ENCODE measurements around the gene C1orf174. TPM values are rescaled to one million over a fixed set of nuclear protein-coding genes. Genes with fewer than 3 reads are reported as not detected.
A peak's percentile ranks its signal among the peaks of the same experiment; 100 is the strongest.

The C1orf174 gene
- 10 to 100 TPM; 28.5 TPM for total RNA-seq

DNA sequence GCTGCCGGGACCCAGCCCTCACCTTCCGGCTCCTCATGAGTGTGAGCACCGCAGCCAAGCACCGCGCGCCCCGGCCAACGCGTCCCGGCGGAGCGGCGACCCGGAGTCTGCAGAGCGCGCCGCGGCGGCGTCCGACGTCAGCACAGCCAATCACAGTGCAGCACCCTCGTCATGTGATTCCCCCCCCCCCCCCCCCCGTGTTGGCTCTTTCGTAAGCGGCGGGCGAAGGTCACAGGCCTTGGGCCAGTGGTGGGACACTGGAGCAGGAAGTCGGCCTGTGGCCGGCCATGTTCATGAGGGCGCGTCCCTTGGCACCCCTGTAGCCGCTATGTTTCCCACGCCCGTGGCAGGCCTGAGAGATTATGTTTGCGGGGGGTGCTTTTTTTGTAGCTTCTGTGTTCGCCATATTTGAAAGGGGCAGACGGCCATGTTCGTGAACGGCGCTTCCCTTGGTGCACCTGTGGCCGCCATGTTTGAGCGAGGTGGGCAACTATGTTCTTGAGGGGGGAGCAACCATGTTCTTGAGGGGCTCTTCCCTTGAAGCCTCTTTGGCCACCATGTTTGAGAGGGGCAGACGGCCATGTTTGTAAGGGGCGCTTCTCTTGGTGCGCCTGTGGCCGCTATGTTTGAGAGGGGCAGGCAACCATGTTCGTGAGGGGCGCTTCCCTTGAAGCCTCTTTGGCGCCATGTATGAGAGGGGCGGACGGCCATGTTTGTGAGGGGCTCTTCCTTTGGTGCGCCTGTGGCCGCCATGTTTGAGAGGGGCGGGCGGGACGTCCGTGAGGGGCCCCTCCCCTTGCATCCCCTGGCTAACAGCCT is at the start of gene C1orf174:
Gene C1orf174 (minus strand): TSS at position 123 of the 819 bp plus-strand sequence. CDS start 86 bp downstream, at position 37.
- peaks cover 24% of the 10 kb centered on the region for H3K36me3 Mint-ChIP-seq (ENCODE audit: low read depth)
- H3K9me3 Mint-ChIP-seq (ENCODE audit: insufficient read depth): no peaks in the 10 kb centered on the region
- peak within 1 kb of the TSS; percentile 96 for H3K4me3 Mint-ChIP-seq
- ChIA-PET POLR2A (interaction anchor here (0.7 to 2.4 kb wide), 3 partner anchors 10 to 62 kb away, joined by 4 to 12 read pairs (median 6); partner anchors contain the start of genes CEP104 and DFFB), CTCF (interaction anchor here (0.9 to 7.1 kb wide), 2 partner anchors 39 to 43 kb away, joined by 3 to 37 read pairs; partner anchors contain the start of genes CEP104 and DFFB)
- H3K4me1 Mint-ChIP-seq (ENCODE audit: low read depth): peaks cover 66% of the 10 kb centered on the region
- no peaks in the 10 kb centered on the region for H3K27me3 Mint-ChIP-seq (ENCODE audit: low read depth)
- peak within 1 kb of the TSS; percentile 99 for H3K27ac Mint-ChIP-seq
- DNase-seq (peak; percentile 96), ATAC-seq (peak; percentile 87)

GRCh38 chr1:3948344-3948743 is 48.3 kb upstream of the C1orf174 start:
- H3K27me3 Mint-ChIP-seq (ENCODE audit: low read depth): no peaks in the 10 kb centered on the region
- ChIA-PET CTCF (no interaction called here), POLR2A (no interaction called here)
- no peak overlapping the region for H3K27ac Mint-ChIP-seq
- no peak overlapping the region for H3K4me3 Mint-ChIP-seq
- DNase-seq: no peak
- H3K4me1 Mint-ChIP-seq (ENCODE audit: low read depth): no peaks in the 10 kb centered on the region
- H3K9me3 Mint-ChIP-seq (ENCODE audit: insufficient read depth): no peaks in the 10 kb centered on the region
- no peaks in the 10 kb centered on the region for H3K36me3 Mint-ChIP-seq (ENCODE audit: low read depth)
- ATAC-seq: no peak

GRCh38 chr1:3945916-3946840 is 46.1 kb upstream of the C1orf174 start:
- H3K27ac Mint-ChIP-seq: no peak overlapping the region
- no peaks in the 10 kb centered on the region for H3K27me3 Mint-ChIP-seq (ENCODE audit: low read depth)
- no peaks in the 10 kb centered on the region for H3K36me3 Mint-ChIP-seq (ENCODE audit: low read depth)

GRCh38 chr1:3945222-3945621 is 45.1 kb upstream of the C1orf174 start:
- Mint-ChIP-seq H3K27ac (no peak overlapping the region), H3K4me3 (no peak overlapping the region), H3K27me3 (ENCODE audit: low read depth) (no peaks in the 10 kb centered on the region), H3K4me1 (ENCODE audit: low read depth) (no peaks in the 10 kb centered on the region), H3K36me3 (ENCODE audit: low read depth) (no peaks in the 10 kb centered on the region), H3K9me3 (ENCODE audit: insufficient read depth) (no peaks in the 10 kb centered on the region)
- POLR2A ChIA-PET: no interaction called here
- DNase-seq (no peak), ATAC-seq (no peak)
- CTCF ChIA-PET: no interaction called here

More at GRCh38 chr1:3945916-3946840, 46.1 kb upstream of the C1orf174 start:
- ChIA-PET POLR2A (no interaction called here), CTCF (no interaction called here)
- no peaks in the 10 kb centered on the region for H3K9me3 Mint-ChIP-seq (ENCODE audit: insufficient read depth)
- no peak overlapping the region for H3K4me3 Mint-ChIP-seq
- DNase-seq: no peak
- H3K4me1 Mint-ChIP-seq (ENCODE audit: low read depth): no peaks in the 10 kb centered on the region
- no peak for ATAC-seq

DNA sequence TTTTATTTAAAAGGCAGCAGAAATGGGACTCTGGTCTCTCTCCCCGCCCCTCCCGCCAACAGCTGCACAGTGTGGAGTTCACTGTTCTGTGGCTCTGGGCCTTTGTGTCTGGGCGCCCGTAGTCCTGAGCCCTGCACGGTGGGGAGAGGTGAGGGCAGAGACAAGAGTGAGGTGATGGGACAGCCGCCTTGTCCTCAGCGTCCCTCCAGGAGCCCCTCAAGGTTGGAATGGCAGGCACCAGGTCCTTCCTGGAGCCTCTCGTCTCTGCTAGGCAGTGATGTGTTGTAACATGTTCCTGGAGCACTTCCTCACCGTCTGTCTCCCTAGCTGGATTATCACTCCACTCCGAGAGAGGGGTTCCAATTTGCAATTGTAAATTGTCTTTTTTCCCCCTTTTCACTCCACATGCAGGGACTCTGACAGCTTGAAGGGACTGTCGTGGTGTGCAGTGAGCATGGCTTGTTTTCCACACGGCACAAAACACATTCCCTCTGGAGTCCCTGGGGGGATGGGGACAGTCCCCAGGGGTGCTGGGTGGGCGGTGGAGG is 44.6 kb upstream of the C1orf174 start:
- no peak for DNase-seq
- POLR2A ChIA-PET: no interaction called here
- H3K36me3 Mint-ChIP-seq (ENCODE audit: low read depth): no peaks in the 10 kb centered on the region
- no peaks in the 10 kb centered on the region for H3K4me1 Mint-ChIP-seq (ENCODE audit: low read depth)
- CTCF ChIA-PET: no interaction called here
- no peak overlapping the region for H3K4me3 Mint-ChIP-seq
- H3K9me3 Mint-ChIP-seq (ENCODE audit: insufficient read depth): no peaks in the 10 kb centered on the region
- no peak for ATAC-seq
- no peak overlapping the region for H3K27ac Mint-ChIP-seq
- H3K27me3 Mint-ChIP-seq (ENCODE audit: low read depth): no peaks in the 10 kb centered on the region

GRCh38 chr1:3943806-3944577 is 43.9 kb upstream of the C1orf174 start:
- ATAC-seq (no peak), DNase-seq (no peak)
- ChIA-PET CTCF (no interaction called here), POLR2A (no interaction called here)
- Mint-ChIP-seq H3K4me3 (no peak overlapping the region), H3K4me1 (ENCODE audit: low read depth) (no peaks in the 10 kb centered on the region), H3K9me3 (ENCODE audit: insufficient read depth) (no peaks in the 10 kb centered on the region), H3K27me3 (ENCODE audit: low read depth) (no peaks in the 10 kb centered on the region), H3K36me3 (ENCODE audit: low read depth) (no peaks in the 10 kb centered on the region), H3K27ac (no peak overlapping the region)

DNA sequence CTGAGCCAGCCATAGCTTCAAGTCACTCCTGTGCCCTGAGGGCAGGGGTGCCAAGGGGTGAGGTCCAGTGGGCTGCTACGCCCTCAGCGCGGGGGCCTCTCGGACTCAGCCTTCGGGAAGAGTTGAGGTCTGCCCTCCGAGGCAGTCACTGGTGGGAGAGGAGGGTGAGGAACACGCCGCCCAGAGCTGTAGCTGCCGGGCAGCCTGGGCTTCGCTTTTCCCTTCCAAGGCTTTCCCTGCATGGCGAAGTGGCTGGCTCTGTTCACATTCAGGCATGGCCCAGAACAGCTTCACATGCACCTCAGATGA is 43.0 kb upstream of the C1orf174 start:
- Mint-ChIP-seq H3K27ac (no peak overlapping the region), H3K9me3 (ENCODE audit: insufficient read depth) (no peaks in the 10 kb centered on the region), H3K4me3 (no peak overlapping the region), H3K36me3 (ENCODE audit: low read depth) (no peaks in the 10 kb centered on the region), H3K27me3 (ENCODE audit: low read depth) (no peaks in the 10 kb centered on the region), H3K4me1 (ENCODE audit: low read depth) (no peaks in the 10 kb centered on the region)
- ChIA-PET POLR2A (no interaction called here), CTCF (no interaction called here)
- DNase-seq (no peak), ATAC-seq (no peak)

DNA sequence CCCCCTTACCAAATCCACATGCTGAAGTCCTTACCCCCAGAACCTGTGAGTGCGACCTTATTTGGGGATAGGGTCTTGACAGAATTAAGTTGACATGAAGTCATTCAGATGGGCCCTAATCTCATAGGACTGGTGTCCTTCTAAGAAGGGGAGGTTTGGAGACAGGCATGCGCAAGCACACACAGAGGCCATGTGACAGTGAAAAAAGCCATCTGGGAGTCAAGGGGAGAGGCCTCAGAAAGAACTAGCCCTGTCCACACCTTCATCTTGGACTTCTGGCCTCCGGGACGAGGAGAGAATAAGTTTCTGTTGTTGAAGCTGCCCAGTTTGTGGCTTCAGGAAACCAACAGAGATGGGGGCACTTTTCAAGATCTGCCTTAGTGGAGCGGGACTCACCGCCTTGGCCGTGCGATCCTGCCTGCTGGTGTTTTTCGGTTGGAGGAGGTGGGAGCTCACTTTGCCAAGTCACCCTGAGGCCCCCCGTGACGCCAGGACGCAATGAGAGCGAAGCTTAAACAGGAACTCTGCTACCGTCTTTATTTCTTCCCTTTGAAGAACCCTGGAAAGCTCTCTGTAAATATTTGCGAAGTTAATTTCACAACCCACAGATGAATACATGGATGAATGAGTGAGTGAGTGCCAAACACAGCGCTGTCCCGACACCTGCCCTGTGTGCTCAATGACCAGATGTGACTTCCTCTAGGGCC is 42.5 kb upstream of the C1orf174 start:
- Mint-ChIP-seq H3K27me3 (ENCODE audit: low read depth) (no peaks in the 10 kb centered on the region), H3K36me3 (ENCODE audit: low read depth) (no peaks in the 10 kb centered on the region), H3K4me1 (ENCODE audit: low read depth) (no peaks in the 10 kb centered on the region), H3K4me3 (no peak overlapping the region), H3K9me3 (ENCODE audit: insufficient read depth) (no peaks in the 10 kb centered on the region), H3K27ac (no peak overlapping the region)
- ChIA-PET CTCF (no interaction called here), POLR2A (no interaction called here)
- DNase-seq (no peak), ATAC-seq (no peak)

DNA sequence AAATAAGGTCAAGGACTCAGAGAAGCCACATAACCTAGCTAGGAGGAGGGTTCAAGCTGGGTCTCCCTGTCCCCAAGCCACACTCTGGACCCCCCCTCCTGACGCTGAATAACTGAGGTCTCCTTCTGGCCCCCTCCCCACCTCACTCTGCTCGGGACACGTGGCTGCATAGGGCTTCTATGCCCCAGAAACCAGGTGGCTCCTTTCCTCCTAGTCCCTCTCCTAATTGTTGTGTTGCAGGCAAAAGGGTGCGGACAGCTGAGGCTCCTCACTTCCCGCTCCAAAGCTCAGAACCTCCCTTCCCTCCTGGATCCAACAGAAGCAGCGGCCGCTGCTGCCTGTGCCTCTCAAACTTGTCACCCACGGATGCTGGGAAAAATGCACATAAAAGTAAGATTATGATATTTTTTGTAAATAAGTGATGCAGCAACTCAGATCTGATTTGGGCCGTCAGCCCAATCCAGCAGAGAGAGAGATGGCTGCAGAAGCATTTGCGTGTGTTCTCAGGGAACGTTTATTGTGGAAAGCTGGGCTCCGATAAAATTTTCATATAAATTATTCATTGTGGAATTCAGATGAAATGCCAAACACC is 40.8 kb upstream of the C1orf174 start:
- H3K27me3 Mint-ChIP-seq (ENCODE audit: low read depth): no peaks in the 10 kb centered on the region
- CTCF ChIA-PET: no interaction called here
- H3K27ac Mint-ChIP-seq: no peak overlapping the region
- H3K9me3 Mint-ChIP-seq (ENCODE audit: insufficient read depth): no peaks in the 10 kb centered on the region
- DNase-seq: no peak
- no peaks in the 10 kb centered on the region for H3K36me3 Mint-ChIP-seq (ENCODE audit: low read depth)
- no peaks in the 10 kb centered on the region for H3K4me1 Mint-ChIP-seq (ENCODE audit: low read depth)
- no peak for ATAC-seq
- POLR2A ChIA-PET: no interaction called here
- H3K4me3 Mint-ChIP-seq: no peak overlapping the region

DNA sequence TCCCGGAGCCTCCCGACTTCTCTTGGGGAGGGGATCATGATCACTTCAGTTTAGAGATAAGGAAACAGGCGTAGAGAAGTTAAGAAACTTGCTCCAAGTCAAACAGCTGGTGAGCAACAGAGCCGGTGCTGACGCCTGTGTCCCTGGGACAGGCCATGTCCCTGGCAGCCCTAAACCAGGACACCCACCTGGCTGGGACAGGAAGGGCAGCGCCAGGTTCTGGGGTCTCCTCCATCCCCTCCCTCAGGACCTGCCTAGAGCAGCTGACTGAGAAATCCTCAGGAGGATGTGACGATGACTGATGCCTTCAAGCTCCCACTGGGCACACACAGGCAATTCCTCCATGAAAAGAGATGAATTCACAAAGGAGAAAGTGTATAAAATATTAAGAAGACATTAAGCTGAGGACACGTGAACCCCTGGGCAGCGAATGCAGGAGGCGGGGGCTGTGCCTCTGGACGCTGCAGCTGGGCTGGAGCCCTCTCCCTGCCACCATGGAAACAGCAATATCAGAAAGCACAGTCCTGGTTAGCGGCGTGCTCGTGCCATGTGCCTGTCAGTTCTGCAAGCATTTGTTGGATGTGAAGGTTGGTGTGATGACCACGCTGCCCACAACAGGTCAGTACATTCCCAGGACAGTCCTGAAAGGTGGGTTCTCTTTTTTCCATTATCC is 40.1 kb upstream of the C1orf174 start:
- Mint-ChIP-seq H3K27me3 (ENCODE audit: low read depth) (no peaks in the 10 kb centered on the region), H3K36me3 (ENCODE audit: low read depth) (no peaks in the 10 kb centered on the region), H3K27ac (no peak overlapping the region), H3K4me1 (ENCODE audit: low read depth) (no peaks in the 10 kb centered on the region), H3K9me3 (ENCODE audit: insufficient read depth) (no peaks in the 10 kb centered on the region), H3K4me3 (no peak overlapping the region)
- ATAC-seq (no peak), DNase-seq (no peak)
- ChIA-PET CTCF (no interaction called here), POLR2A (no interaction called here)
